HCT116 (cell line): ENCODE results near the gene WNK1. TPM values are rescaled to one million over a fixed set of nuclear protein-coding genes. Genes with fewer than 3 reads are reported as not detected.

Experiments used
- ATAC-seq: fragments of 200-7000 bp; cut with Tn5 transposase; 2 replicates; pipeline ENCODE4 v1.9.1; 2020; ENCODE audit warnings: mild to moderate bottlenecking, moderate library complexity
- BruUV-seq: library from RNA; stranded (reverse); fragments of 400-500 nt; replicated peaks from 2 replicates; lab custom pipeline; 2021; lab: Mats Ljungman, UMichigan
- CTCF ChIA-PET: fragments of 300-600 bp; sonication (Branson Sonifier 250); formaldehyde crosslinking; loops from one replicate; lab custom pipeline; 2021; ENCODE audit warnings: antibody characterized with exemption; lab: Charles Lee
- POLR2A ChIA-PET: fragments of 300-600, 350-600 bp; sonication (Branson Sonifier 250); formaldehyde crosslinking; loops from one replicate; lab custom pipeline; 2021; ENCODE audit warnings: antibody characterized with exemption; lab: Charles Lee
- RAD21 ChIA-PET, 2 experiments: fragments of 300-600 bp; sonication (Branson Sonifier 250); formaldehyde crosslinking; loops; one replicate each; lab custom pipeline; 2023; ENCODE audit warnings: low total read pairs in 2 of 2; ENCODE audit not compliant: uncharacterized antibody in 2 of 2, unreplicated experiment in 2 of 2, low non-redundant PET in 1 of 2; lab: Charles Lee
- DNase-seq: peaks from one replicate; pipeline ENCODE4 v3.0.0-alpha.2; 2010; ENCODE audit warnings: low read depth, low spot score
- H2AFZ ChIP-seq: fragments of 200-600 bp; shearing (Covaris generic), sonication (generic); 2 replicates; pipeline ENCODE4 v1.6.1; 2017; ENCODE audit warnings: low read depth, mixed run types, mixed read lengths, antibody characterized with exemption, low read length; ENCODE audit not compliant: poor library complexity, severe bottlenecking
- H3K27ac ChIP-seq: 2 replicates; pipeline ENCODE4 v1.5.1; 2012; ENCODE audit warnings: low read depth, low read length
- H3K27me3 ChIP-seq: fragments of 200-600 bp; sonication (generic); 2 replicates; pipeline ENCODE4 v1.6.1; 2016; ENCODE audit warnings: mixed run types, low read length, mixed read lengths; ENCODE audit not compliant: insufficient read depth
- H3K36me3 ChIP-seq, 2 experiments: fragments of 200-500 bp in 1 of 2; fragments of 200-600 bp in 1 of 2; sonication (Bioruptor generic) in 1 of 2; sonication (generic) in 1 of 2; 2 replicates each; pipeline versions ENCODE4 v1.5.1 to v1.6.1; 2014 to 2016; ENCODE audit warnings: low read length in 2 of 2, inconsistent platforms in 1 of 2, mixed read lengths in 1 of 2, mixed run types in 1 of 2; ENCODE audit not compliant: insufficient read depth in 2 of 2, control insufficient read depth in 1 of 2
- H3K4me1 ChIP-seq, 2 experiments: fragments of 200-600 bp in 1 of 2; sonication (generic) in 1 of 2; 2 replicates each; pipeline versions ENCODE4 v1.5.1 to v1.6.1; 2012 to 2017; ENCODE audit warnings: low read length in 2 of 2, inconsistent platforms in 1 of 2, mild to moderate bottlenecking in 1 of 2, mixed read lengths in 1 of 2, mixed run types in 1 of 2, moderate library complexity in 1 of 2; ENCODE audit not compliant: insufficient read depth in 2 of 2, control insufficient read depth in 1 of 2
- H3K4me2 ChIP-seq: fragments of 200-600 bp; sonication (generic); 2 replicates; pipeline ENCODE4 v1.6.1; 2017; ENCODE audit warnings: mixed run types, low read length, mixed read lengths
- H3K4me3 ChIP-seq, 2 experiments: fragments of 200-600 bp in 1 of 2; sonication (generic) in 1 of 2; replicated peaks in 1 of 2; 2 replicates each; pipeline ENCODE4 v1.5.1; 2011 to 2016; ENCODE audit warnings: low read length in 2 of 2, control low read depth in 1 of 2, low read depth in 1 of 2, mild to moderate bottlenecking in 1 of 2, mixed read lengths in 1 of 2, mixed run types in 1 of 2
- H3K79me2 ChIP-seq: fragments of 200-600 bp; sonication (generic); 2 replicates; pipeline ENCODE4 v1.6.1; 2017; ENCODE audit warnings: mild to moderate bottlenecking, mixed run types, low read length, moderate library complexity, mixed read lengths; ENCODE audit not compliant: insufficient read depth
- H3K9ac ChIP-seq: fragments of 200-600 bp; sonication (generic); 2 replicates; pipeline ENCODE4 v1.6.1; 2016; ENCODE audit warnings: low read length, mixed read lengths
- H3K9me2 ChIP-seq: fragments of 200-600 bp; sonication (generic), shearing (Covaris generic); 2 replicates; pipeline ENCODE4 v1.6.1; 2017; ENCODE audit warnings: mixed run types, mild to moderate bottlenecking, moderate library complexity; ENCODE audit not compliant: insufficient read depth
- H3K9me3 ChIP-seq, 2 experiments: fragments of 200-500 bp in 1 of 2; fragments of 200-600 bp in 1 of 2; sonication (Bioruptor generic) in 1 of 2; sonication (generic) in 1 of 2; 2 replicates each; pipeline ENCODE4 v1.6.1; 2014 to 2017; ENCODE audit warnings: low read length in 2 of 2, mixed read lengths in 2 of 2, inconsistent platforms in 1 of 2, low read depth in 1 of 2, mild to moderate bottlenecking in 1 of 2, mixed run types in 1 of 2, moderate library complexity in 1 of 2; ENCODE audit not compliant: control insufficient read depth in 1 of 2, insufficient read depth in 1 of 2
- H4K20me1 ChIP-seq: fragments of 200-600 bp; sonication (generic), shearing (Covaris generic); 2 replicates; pipeline ENCODE4 v1.6.1; 2017; ENCODE audit warnings: mixed run types, mild to moderate bottlenecking, moderate library complexity; ENCODE audit not compliant: insufficient read depth
- CTCF ChIP-seq, 3 experiments: fragments of 200-600 bp in 1 of 3; sonication (generic) in 1 of 3; IDR thresholded peaks in 2 of 3; conservative IDR thresholded peaks in 1 of 3; 2 replicates each; pipeline ENCODE4 v1.5.1; 2012 to 2017; ENCODE audit warnings: low read depth in 2 of 3, low read length in 2 of 3, antibody characterized with exemption in 1 of 3, borderline replicate concordance in 1 of 3, control low read depth in 1 of 3, mild to moderate bottlenecking in 1 of 3, mixed read lengths in 1 of 3, mixed run types in 1 of 3, moderate library complexity in 1 of 3; ENCODE audit not compliant: insufficient read depth in 1 of 3
- EGR1 ChIP-seq: IDR thresholded peaks from 2 replicates; pipeline ENCODE4 v1.6.1; 2012; ENCODE audit warnings: low read depth
- EZH2phosphoT487 ChIP-seq: fragments of 200-600 bp; IDR thresholded peaks from 2 replicates; pipeline ENCODE4 v1.6.1; 2018; ENCODE audit warnings: antibody characterized with exemption, borderline replicate concordance
- JUND ChIP-seq: IDR thresholded peaks from 2 replicates; pipeline ENCODE4 v1.6.1; 2012
- POLR2A ChIP-seq: IDR thresholded peaks from 2 replicates; pipeline ENCODE4 v1.7.0; 2011; ENCODE audit warnings: borderline replicate concordance; ENCODE audit not compliant: insufficient read depth, insufficient read length; ENCODE audit errors: extremely low read depth
- RAD21 ChIP-seq: IDR thresholded peaks from 2 replicates; pipeline ENCODE4 v1.6.1; 2012; ENCODE audit warnings: low read depth, mild to moderate bottlenecking
- SIN3A ChIP-seq: IDR thresholded peaks from 2 replicates; pipeline ENCODE4 v1.6.1; 2012; ENCODE audit warnings: low read depth
- ZBTB33 ChIP-seq: IDR thresholded peaks from 2 replicates; pipeline ENCODE4 v1.6.1; 2011; ENCODE audit warnings: mild to moderate bottlenecking, low read length, moderate library complexity; ENCODE audit not compliant: insufficient replicate concordance; ENCODE audit errors: extremely low read depth
- intact Hi-C: fragments of 100-400 bp; cut with micrococcal nuclease; formaldehyde crosslinking; loops from 2 replicates; pipeline ENCODE4 v1.10.0; 2022
- total RNA-seq: library from RNA; stranded (reverse); gene quantifications from one replicate; pipeline ENCODE4 v1.2.1, GENCODE V29; 2021; ENCODE audit not compliant: unreplicated experiment

Gene WNK1
- total RNA-seq, 1 experiment from 2014 or later, result 81.0 TPM

- no peaks in the 10 kb centered on the region for H3K9me2 ChIP-seq
- peaks cover 7% of the 10 kb centered on the region for H4K20me1 ChIP-seq
- BruUV-seq, result no TSS peak
- no peak overlapping the region for H2AFZ ChIP-seq
- intact Hi-C loops, result no loop called here
- no peak for DNase-seq
- peaks cover 59% of the 10 kb centered on the region for H3K79me2 ChIP-seq
- no peak overlapping the region for H3K4me3 ChIP-seq
- H3K36me3 ChIP-seq, result no peaks in the 10 kb centered on the region
- ChIA-PET CTCF (no interaction called here), POLR2A (no interaction called here), RAD21 (no interaction called here)
- TF ChIP-seq RAD21 (no peak), CTCF (IDR thresholded peaks at IDR 0.05 in 2 of 3, conservative IDR thresholded peaks at IDR 0.05 in 1 of 3; ENCODE audit: borderline replicate concordance in 1 of 3, insufficient read depth in 1 of 3, low read depth in 2 of 3, low read length in 2 of 3) (no peak), ZBTB33 (no peak), EGR1 (no peak), EZH2phosphoT487 (no peak), JUND (no peak), SIN3A (no peak), POLR2A (no peak)
- H3K27ac ChIP-seq, result no peak overlapping the region
- ATAC-seq, result no peak
- H3K9me3 ChIP-seq, result no peaks in the 10 kb centered on the region
- H3K4me1 ChIP-seq, result peaks cover 0 to 11% of the 10 kb centered on the region in 2 experiments; a peak in 2 of 4 replicates
- H3K4me2 ChIP-seq, result no peak overlapping the region
- no peaks in the 10 kb centered on the region for H3K27me3 ChIP-seq
- H3K9ac ChIP-seq, result no peak overlapping the region
Observed at GRCh38 chr12:851343-851742, 99.0 kb downstream of the WNK1 start.
